HG03342 (cell line): ENCODE results near the gene STAU1.
"Not testable (repeated sequence)": the region's sequence is repeated elsewhere in the genome, so short reads cannot be mapped to it uniquely, and the experiment has no call there.

Experiments
- ATAC-seq: cut with Tn5 transposase; IDR thresholded peaks from one replicate; pipeline ENCODE4 v1.9.1; 2021; ENCODE audit warnings: mild to moderate bottlenecking, moderate library complexity; ENCODE audit not compliant: unreplicated experiment

The STAU1 gene

DNA sequence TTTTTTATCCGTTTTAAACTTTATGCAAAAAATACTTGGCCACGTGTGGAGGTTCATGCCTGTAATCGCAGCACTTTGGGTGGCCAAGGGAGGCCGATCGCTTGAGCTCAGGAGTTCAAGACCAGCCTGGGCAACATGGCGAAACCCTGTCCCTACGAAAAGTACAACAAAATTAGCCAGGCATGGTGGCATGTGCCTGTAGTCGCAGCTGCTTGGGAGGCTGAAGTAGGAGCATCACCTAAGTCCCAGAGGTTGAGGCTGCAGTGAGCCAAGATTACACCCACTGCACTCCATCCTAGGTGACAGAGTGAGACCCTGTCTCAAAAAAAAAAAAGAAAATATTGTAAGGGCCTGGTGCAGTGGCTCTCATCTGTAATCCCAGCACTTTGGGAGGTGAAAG, 97.0 kb downstream of the STAU1 start:
- ATAC-seq, result no peak

DNA sequence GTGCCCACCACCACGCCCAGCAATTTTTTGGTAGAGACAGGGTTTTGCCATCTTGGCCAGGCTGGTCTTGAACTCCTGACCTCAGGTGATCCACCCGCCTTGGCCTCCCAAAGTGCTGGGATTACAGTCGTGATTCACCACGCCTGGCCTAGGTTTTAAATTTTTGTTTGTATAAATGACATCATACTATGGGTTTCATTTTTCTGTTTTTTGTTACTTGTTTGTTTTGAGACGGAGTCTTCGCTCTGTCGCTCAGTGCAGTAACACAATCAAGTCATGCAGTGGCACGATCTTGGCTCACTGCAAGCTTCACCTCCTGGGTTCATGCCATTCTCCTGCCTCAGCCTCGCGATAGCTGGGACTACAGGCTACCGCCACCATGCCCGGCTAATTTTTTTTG, 105.8 kb downstream of the STAU1 start:
- ATAC-seq, result not testable (repeated sequence)

- ATAC-seq, result no peak
Observed at GRCh38 chr20:49078310-49078709, 109.8 kb downstream of the STAU1 start.

DNA sequence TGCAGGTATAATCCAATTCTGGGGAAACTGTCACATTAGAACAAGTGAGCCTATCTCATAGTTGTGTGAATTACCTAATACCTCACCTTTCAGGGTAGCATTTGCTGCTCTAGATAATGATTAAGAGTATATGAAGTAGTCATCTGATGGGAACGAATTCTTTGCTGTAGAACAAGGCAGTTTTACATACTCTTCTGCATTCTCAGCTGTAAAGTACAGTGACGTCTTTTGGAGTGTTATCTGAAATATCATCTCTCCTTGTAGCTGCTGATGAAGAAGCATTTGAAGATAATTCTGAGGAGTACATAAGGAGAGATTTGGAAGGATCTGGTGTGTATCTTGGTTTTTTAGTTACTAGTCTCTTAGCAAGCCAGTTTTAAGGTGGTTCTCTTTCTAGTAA, 113.6 kb downstream of the STAU1 start:
- no peak for ATAC-seq
